ENCODE data around the gene PRDM16.

PRDM16 gene

DNA sequence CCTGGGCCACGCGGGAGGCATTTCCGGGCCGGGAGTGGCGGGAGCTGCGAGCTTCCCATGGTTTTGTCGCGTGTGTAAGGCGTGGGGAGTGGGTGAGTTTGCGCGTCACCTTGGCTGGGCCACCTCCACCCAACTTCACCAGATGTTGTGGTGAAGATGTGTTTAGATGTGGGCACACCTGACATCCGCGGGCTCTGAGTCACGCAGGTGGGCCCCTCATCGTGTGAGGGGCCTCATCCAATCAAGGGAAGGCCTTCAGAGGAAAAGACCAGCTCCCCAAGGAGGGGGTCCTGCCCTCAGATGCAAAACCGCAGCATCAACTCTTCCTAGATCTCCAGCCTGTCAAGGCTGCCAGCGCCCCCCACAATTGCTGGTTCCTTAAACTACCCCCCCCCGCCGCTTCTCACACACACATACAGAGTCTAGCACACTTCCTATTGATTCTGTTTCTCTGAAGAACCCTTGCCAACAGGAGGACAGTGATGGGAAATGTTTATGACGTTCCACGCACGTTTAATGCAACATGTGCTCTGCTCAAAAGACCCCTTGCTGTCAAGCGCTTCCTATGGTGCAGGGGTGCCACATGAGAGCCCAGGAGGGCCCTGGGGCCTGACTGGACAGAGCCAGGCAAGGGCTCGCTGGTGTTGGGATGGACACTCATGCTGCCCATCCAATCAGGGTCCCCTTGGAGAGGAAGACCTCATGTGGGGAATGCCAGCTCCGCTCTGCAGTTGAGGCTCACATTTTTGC is 35.8 kb upstream of the PRDM16 start:
- DNase-seq, result no peak

DNA sequence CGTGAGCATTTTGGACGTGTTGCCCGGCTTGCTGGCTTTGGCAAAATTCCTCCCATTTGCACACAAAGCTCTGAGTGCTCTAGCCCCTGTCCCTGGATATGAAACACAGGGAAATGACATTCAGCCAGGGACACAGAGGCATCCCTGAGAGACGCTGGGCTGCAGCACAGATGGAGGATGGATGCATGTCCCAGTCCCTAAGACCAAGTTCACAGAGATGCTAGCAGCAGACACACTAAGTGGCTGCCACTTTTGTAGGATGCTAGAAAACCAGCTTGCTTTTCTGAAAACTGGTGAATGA is 35.3 kb upstream of the PRDM16 start:
- no peak for DNase-seq

DNA sequence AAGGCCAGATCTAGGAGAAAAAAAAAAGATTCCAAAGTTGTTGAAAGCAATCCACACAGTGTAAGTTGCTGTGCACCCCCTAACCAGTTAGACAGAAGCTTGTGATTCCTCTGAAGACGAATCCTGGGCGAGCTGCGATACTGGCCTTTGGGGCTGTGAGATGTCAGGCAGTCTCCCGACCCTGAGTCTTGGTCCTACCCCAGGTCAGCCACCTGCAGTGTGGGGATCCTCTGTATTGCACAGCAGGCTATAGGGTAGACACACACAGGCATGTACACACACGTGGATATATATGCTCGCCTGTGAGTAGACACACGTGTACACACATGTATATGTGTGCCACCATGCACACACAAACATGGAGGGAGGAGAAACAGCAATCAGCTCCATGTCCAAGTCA is 34.8 kb upstream of the PRDM16 start:
- DNase-seq, result no peak

DNA sequence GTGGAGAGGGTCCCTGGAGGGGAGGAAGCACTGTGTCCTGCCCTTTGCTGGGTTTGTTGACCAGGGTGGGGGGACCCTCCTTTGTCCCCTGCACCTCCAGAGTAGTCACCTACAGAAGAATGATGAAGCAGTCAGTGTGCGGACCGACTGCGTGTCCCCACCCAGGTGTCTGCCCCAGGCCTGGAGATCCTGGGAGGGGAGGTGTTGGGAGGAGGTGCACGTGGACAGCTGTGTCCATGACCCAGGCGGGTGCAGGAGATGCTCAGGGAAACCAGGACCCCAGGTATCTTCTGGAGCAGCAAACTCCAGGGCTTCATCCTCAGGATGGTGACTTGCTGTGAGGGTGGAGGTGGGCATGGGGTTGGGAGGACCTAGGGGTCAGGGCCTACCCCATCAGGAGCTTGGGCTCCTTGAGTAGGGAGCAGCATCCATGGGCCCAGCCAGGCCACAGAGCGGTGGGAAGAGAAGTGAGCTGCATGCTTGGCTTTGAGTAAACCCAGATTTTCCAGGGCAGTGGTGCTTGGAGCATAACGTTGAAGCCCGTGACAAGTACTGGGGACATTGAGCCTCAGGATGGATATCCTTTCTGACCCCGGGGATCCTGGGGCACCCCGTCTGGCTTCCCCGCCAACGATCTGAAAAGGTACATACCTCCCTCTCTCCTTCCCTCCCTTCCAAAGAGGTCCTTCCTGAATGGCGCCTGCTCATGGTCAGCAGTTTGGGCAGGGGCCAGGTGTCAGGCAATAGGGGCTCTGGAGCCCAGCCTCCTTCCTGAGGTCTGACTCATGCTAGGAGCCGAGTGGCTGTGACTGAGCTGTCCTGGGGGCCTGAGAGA is 34.1 kb upstream of the PRDM16 start:
- no peak for DNase-seq

DNA sequence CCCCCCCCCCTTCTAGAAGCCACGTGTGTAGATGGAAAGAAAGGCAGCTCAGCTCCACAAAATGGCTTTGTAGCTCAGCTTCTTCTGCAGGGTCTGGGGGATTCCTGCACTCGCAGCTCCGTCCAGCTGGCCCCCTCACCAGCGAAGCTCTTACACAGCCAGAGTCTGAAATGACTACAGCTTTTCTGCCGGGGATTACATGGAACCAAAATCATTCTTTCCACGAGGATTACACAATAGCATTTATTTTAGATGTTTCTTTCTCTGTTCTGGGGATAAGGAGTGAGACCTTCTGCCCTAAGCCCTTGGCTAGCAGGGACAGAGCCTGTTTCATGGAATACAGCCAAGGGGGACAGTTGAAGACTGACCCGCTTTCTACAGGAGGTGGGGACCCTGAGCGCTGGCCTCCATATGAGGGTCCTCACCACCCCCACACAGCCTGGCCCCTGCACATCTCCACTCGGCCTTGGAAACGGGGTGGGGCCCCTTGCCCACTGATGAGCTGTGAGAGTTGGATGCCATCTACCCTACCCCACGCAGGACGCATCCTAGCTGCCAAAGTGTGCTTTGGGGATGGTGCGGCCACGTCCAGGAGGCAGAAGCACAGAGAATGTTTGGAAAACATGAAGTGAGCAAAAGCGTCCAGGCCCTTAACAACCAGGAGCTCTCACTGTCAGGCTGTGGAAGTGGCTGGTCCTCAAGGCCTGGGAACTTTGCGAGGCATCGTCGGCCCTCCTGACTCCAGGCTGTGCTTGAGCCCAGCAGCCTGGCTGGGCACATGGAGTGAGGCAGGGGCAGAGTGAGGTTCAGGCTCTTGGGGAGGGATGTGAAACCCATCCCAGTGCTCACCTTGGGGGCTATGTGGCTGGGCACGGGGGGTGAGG is 33.2 kb upstream of the PRDM16 start:
- no peak for DNase-seq

DNA sequence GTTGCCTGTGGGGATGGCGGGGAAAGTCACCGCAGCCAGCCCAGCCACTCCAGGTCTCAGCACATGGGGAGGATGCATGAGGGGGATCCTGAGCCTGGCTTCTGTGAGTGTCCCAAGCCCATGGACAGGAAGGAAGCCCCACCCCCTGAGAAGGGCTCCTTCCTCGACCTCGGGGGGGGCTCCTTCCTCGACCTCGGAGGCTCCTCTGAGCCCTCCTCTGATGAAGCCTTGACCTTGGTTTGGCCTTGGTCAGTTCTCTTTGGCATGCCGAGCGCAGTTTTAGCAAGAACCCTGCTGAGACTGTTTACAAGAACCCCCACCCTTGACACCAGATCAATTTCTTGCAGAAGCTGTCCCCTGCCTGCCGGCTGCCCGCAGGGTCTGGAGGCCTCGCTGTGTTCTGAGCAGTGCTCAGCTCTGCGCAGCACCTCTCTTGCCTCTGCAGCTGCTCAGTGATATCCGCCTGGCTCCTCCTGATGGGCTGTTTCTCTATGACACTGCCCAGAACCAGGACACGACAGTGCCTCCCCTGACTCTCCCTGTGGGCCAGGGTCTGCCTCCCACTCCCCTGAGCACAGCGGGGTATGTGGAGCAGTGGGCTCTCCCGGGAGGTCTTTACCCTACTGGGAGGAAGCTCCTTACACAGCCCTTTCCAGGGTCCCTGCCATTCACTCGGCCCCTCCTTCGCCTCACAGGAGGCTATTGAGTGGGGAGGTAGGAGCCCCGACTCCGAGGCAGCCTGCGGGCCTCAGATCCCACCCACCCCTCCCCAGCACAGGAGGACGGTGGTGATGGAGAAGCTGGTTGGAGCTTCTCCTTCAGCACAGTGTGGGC is 32.3 kb upstream of the PRDM16 start:
- no peak for DNase-seq

DNA sequence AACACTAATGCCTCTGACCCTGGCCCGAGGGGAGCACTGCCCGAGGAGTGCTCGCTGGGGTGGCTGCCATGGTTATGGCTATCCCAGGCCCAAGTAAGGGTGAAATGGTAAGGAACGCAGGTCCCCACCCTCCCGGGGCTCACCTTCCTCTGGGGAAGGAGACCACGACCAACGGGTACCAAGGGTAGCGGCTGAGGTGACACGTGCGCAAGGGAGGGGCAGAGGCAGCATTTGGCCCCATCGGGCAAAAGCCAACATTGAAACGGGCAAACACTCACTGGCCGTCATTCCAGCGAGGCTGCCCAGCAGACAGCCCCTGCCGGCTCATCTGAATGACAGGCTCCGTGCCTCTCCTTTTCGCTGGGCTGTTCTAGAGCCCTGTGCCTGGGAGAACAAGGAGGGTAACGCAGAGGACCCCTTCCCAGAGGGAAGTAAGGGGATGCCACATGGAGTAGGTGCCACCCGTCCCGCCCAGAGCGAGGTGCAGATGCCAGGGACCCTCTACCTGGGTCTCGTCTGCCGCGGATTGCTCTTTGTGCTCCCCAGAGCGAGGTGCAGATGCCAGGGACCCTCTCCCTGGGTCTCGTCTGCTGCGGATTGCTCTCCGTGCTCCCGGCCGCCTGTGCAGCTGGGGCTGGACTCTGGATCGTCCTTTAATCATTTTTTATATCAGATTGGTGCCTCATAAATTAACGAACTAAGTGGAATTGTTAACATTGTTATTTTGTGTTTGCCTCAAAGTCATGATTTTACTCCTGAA is 31.5 kb upstream of the PRDM16 start:
- DNase-seq, result no peak

DNA sequence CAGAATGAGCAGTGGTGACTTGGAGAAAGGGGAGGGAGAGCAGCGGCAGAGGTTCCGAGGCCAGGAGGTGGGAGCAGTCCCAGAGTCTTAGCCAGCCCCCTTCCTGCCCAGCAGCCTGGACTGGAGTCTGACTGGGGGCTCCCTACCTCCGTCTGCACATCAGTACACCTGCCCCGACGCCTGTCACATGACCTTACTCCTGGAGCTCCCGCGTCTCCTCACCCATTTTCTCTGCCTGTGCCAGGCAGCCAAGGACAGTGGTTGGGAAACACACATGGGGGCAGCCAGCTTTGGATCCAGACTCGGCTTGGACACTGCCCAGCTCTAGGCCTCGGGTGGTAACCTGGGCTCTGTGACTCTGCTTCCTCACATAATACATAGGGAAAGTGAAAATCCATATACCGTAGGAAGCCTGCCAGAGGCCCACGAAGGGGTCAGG is 30.9 kb upstream of the PRDM16 start:
- no peak for DNase-seq

DNA sequence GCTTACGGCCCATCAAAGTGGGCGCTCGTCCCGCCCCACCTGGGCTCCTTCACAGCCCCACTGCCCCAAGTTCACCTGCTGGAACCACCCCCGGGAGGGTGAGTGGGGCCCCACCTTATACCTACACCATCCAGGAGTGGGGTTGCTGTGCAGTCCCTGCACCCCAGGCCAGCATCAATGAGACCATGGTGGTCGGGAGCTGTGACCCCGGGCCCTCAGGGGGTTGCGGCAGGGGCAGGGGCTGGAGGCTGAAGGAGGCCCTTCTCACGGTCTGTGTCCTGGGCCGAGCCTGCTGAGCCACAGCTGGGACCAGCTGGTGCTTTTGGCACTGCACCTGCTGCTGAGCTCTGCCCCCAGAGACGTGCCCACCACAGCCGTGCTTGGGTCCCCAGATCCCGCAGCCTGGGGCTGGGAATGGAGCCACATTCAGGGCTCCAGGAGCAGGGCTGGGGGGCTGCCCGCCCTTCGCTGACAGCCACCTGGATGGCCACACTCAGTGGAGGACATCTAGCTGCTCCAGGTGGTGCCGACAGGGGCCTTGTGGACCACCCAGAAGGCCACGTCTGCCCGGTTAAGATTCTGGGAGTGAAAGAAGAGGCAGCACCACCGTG is 30.3 kb upstream of the PRDM16 start:
- DNase-seq, result no peak

DNA sequence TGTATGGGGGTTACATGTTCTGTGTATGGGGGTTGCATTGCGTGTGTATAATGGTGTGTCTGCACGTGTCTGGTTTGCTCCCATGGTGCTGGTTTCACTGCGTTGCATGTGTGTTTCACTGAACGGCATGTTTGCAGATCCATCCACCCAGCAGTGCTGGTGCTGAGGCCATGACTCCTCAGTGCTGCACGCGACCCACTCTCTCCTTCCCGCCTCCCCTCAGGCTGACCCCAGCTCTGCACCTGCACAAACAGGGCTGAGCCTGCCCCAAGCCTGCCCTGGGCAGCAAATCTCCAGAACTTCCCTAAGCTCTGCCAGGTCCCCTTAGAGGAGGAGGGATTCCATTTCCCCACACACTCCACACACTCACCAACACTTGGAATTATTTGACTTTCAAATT is 29.0 kb upstream of the PRDM16 start:
- DNase-seq, result no peak

DNA sequence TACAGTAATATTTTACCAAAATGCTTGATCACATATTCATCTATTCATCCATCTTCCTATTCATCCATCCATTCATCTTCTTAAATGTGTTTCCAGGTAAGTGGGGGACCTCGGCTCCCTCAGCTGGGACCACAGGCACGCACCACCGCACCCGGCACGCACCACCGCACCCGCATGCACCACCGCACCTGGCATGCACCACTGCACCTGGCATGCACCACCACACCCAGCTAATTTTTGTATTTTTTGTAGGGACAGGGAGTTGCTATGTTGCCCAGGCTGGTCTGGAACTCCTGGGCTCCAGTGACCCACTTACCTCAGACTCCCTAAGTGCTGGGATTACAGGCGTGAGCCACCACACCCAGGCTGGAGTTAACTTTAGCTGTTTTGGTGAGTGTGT is 26.5 kb upstream of the PRDM16 start:
- DNase-seq, result no peak

DNA sequence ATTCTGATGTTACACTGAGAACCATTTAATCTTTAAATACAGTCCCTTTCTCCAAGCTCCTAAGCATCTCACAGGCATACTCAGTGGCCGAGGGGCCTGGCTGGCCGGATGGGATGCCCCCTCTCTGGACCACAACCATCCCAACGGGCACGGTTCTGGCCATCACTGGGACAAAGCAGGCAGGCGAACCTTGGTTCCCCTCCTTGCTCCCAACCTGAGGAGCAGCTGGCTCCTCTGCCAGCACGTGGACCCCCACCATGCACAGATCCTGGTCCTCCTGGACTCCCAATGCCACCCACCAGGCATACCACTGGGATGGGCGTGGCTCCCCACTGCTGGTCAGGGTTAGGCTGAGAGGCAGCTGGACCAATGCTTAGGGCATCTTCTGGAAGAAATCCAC is 19.8 kb upstream of the PRDM16 start:
- no peak for DNase-seq

DNA sequence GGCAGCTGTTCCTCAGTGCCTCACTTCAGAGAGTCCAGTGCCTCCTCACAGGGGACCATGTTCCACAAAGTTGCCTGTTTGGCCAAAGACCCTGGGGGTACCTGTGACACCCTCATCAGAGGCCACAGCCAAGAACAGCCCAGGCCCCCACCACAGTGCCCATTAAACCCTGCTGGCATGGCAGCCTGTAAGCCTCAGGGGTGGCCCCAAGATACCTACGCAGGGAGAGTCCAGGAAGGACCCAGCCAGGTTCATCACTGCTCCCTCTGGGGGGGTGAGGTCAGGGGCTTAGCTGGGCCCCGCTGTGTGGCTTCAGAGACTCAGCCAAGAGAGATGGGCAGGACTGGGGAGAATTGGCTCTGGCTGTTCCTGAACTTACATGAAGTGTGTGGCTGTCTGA is 19.1 kb upstream of the PRDM16 start:
- DNase-seq, result no peak

DNA sequence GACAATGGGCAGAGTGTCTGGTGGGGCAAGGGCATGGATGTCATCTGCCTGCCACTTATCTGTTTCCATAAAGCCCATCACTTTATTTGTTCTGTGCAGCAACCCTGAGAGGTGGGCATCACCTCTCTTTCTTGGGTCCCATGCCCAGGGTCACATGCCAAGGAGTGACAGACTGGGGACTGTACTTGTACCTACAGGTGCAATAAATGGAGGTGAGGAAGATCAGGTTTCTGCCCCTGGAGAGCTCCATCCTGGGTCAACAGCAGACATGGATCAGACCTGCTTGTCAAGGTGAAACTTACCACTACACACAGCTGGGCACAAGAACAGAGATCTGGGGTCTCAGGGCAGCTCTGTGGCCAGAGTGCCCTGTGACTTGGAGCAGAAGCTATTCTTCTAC is 18.4 kb upstream of the PRDM16 start:
- DNase-seq, result no peak

DNA sequence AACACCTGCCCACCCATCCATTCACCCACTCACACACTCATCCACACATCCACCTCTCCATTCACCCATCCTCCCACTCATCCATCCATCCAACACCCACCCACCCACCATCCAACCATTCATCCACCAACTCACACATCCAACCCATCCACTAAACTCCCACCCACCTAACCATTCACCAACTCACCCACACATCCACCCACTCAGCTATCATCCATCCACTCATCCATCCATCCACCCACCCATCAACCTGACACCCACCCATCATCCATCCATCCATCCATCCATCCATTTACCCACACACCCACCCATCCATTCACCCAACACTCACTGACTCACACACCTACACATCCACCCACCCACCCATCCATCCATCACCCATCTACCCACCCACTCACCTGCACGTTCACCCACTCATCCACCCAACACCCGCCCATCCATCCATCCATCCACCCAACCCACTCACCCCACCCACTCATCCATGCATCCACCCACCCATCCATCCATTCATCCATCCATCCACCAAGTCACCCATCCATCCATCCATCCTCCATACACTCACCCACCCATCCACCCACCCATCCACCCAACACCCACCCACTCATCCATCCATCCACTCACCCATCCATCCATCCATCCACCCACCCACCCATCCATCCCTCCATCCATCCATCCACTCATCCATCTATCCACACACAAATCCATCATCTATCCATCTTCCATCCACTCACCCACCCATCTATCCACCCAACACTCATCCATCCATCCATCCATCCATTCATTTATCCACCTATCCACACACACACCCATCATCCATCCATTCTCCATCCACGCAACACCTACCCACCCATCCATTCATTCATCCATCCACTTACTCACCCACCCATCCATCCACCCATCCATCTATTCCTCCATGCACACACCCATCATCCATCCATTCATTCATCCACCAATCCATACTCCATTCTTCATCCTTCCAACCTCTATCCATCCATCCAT is 17.4 kb upstream of the PRDM16 start:
- no peak for DNase-seq

DNA sequence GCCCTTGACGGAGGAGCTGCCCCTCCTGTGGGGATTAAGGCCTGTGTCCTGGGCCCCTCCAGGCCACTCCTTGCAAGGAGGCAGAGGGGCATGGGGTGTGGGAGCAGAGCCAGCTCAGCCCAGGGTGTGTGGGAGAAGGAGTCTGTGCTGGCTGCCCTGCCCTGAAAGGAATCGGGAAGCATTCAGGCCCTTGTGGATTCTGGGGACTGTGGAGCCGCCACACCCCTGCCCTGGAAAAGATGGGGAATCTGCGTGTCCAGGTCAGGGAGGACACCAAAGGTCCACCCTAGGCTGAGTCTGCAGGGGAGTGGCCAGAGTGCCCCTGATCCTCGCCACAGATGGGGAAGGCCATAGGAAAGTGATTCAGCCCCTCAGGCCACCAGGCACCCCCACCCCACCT is 16.5 kb upstream of the PRDM16 start:
- no peak for DNase-seq

DNA sequence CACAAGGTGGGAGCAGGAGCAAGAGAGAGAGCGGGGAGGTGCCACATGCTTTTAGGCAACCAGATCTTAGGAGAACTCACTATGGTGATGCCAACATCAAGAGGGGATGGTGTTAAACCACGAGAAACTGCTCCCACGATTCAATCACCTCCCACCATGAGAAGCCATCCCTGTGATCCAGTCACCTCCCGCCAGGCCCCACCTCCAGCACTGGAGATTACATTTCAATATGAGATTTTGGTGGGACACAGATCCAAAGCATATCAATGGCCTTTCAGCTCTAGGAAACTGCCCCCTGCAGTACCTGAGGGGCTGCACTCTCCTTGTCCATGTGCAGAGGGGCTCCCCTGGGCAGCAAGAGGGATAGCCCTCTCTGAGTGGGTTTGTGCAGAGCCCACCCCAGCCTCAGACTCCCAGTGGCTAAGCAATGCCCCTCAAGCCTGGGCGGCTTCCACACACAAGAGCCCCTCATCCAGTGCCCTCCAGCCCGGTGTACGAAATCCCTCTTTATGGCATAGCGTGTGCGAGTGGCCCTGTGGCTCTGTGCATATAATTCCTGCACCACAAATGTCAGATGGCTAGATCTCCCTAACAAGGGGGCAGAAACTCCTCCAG is 15.5 kb upstream of the PRDM16 start:
- DNase-seq, result no peak

DNA sequence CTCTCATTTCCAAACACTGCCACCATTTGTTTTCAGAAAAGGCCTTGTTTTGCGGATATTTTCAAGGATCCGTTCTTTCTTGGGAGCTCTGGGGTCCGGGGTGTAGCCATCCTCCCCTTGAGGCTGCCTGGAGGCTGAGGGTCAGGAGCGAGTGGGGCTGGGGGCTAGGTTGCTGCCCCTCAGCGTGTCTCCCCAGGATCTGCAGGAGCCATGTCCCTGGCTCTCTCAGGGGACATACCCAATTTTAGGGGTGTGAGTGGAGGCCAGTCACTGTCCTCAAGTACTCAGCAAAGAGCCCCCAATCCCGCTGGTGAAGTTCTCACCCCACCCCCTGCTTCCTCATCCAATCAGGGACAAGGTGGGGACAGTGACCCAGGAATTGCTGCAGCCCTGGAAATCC is 15.0 kb upstream of the PRDM16 start:
- DNase-seq, result no peak

DNA sequence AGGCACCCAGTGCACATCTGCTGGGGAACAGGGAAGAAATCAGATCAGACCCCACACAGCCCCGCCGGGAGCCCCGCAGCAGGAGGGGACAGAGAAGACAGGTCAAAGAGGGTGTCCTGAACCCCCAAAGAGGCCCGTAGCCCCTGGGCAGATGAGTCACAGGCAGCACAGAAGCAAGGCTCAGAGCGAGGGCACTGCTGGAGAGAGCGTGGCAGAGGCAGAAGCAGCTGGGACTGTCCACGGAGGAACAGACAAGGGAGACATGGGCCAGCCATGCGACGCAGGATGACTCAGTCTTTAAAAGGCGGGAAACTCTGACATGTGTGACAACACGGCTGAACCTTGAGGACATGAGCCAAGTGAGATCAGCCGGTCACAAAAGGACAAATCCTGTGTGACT is 14.5 kb upstream of the PRDM16 start:
- DNase-seq, result no peak

DNA sequence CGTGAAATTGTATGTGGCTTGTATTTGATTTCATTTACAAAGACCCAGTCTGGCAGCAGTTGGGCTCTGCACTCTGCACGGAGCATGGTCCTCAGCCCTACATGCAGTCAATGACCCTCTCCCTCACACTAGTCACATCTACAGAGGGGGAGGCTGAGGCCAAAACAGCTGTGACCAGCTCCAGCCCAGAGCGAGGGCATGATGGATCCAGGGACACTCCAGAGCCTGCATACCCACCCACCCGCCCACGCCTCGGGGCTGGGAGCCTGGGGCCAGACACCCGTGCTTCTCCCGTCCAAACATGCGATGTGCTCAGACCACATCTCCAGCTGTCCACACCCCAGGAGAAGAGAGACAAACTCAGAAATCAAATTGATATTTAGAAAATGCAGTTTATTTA is 14.0 kb upstream of the PRDM16 start:
- no peak for DNase-seq

All from NCI-H524 (cell line).